Fibroblast of lung (primary cell): ENCODE data around the gene WWOX. TPM values are rescaled to one million over a fixed set of nuclear protein-coding genes. Genes with fewer than 3 reads are reported as not detected.

Experiments
- DNase-seq, 2 donors: peaks; one replicate each; pipeline versions ENCODE4 v3.0.0 to v3.0.0-alpha.2; 2010; ENCODE audit warnings: low read depth in 2 of 2
- H2AFZ ChIP-seq: 2 replicates; pipeline ENCODE4 v1.5.1; 2012; ENCODE audit warnings: low read length, control low read depth, inconsistent platforms
- H3K27ac ChIP-seq: 2 replicates; pipeline ENCODE4 v1.5.1; 2011; ENCODE audit warnings: low read length, control low read depth; ENCODE audit not compliant: insufficient read depth
- H3K27me3 ChIP-seq: 2 replicates; pipeline ENCODE4 v1.5.1; 2011; ENCODE audit warnings: mild to moderate bottlenecking, low read length; ENCODE audit not compliant: control insufficient read depth, insufficient read depth
- H3K36me3 ChIP-seq: 2 replicates; pipeline ENCODE4 v1.5.1; 2011; ENCODE audit warnings: low read length; ENCODE audit not compliant: control insufficient read depth, insufficient read depth
- H3K4me1 ChIP-seq: 2 replicates; pipeline ENCODE4 v1.5.1; 2011; ENCODE audit warnings: low read length; ENCODE audit not compliant: control insufficient read depth, insufficient read depth; ENCODE audit errors: extremely low read depth
- H3K4me2 ChIP-seq: 2 replicates; pipeline ENCODE4 v1.5.1; 2011; ENCODE audit warnings: low read length, control low read depth; ENCODE audit not compliant: insufficient read depth; ENCODE audit errors: extremely low read depth
- H3K4me3 ChIP-seq, 4 experiments: fragments of 200-600 bp in 1 of 4; sonication (generic) in 1 of 4; replicated peaks in 1 of 4; 2 replicates each; pipeline ENCODE4 v1.5.1; 2011 to 2016; ENCODE audit warnings: low read length in 4 of 4, low read depth in 3 of 4, mild to moderate bottlenecking in 3 of 4, control low read depth in 2 of 4, inconsistent platforms in 1 of 4, mixed read lengths in 1 of 4; ENCODE audit not compliant: insufficient read depth in 1 of 4; ENCODE audit errors: control extremely low read depth in 1 of 4
- H3K79me2 ChIP-seq: 2 replicates; pipeline ENCODE4 v1.5.1; 2012; ENCODE audit warnings: mild to moderate bottlenecking, low read length, inconsistent platforms; ENCODE audit not compliant: control insufficient read depth, insufficient read depth
- H3K9ac ChIP-seq: 2 replicates; pipeline ENCODE4 v1.5.1; 2011; ENCODE audit warnings: mild to moderate bottlenecking, low read length, control low read depth; ENCODE audit not compliant: insufficient read depth
- H3K9me3 ChIP-seq: 2 replicates; pipeline ENCODE4 v1.5.1; 2012; ENCODE audit warnings: low read depth, low read length; ENCODE audit not compliant: control insufficient read depth, insufficient read depth
- H4K20me1 ChIP-seq: 2 replicates; pipeline ENCODE4 v1.5.1; 2011; ENCODE audit warnings: low read length; ENCODE audit not compliant: control insufficient read depth, insufficient read depth; ENCODE audit errors: extremely low read depth
- EZH2 ChIP-seq: IDR thresholded peaks from 2 replicates; pipeline ENCODE4 v1.5.1; 2012; ENCODE audit warnings: low read length, control low read depth, mild to moderate bottlenecking; ENCODE audit errors: missing control alignments
- polyA plus RNA-seq, 2 donors: library from polyadenylated mRNA; depleted of rRNA in 1 of 2; stranded (reverse) in 1 of 2; unstranded in 1 of 2; fragments of >200 nt; gene quantifications; 2 replicates each; pipeline ENCODE4 v1.2.1, GENCODE V29; 2011 to 2012; ENCODE audit warnings: missing spikeins in 1 of 2
- total RNA-seq: library from RNA; depleted of rRNA; stranded (reverse); fragments of >200 nt; gene quantifications from 2 replicates; pipeline ENCODE4 v1.2.1, GENCODE V29; 2014
- TF ChIP-seq, protein P1 (sequence below), 2 donors: IDR thresholded peaks in 1 of 2; conservative IDR thresholded peaks in 1 of 2; 1 replicate in 1 of 2; 2 replicates in 1 of 2; pipeline ENCODE4 v1.5.1; 2011 to 2012; ENCODE audit warnings: low read length in 2 of 2, control low read depth in 1 of 2, inconsistent platforms in 1 of 2, low read depth in 1 of 2, mild to moderate bottlenecking in 1 of 2

Gene WWOX
- total and polyA plus RNA-seq, 2 donors (not counting 1 experiment from before 2014, with no cell fraction given), result 5.6 to 16.3 TPM

- Histone ChIP-seq H4K20me1 (no peaks in the 10 kb centered on the region), H3K27ac (no peak overlapping the region), H3K4me1 (no peaks in the 10 kb centered on the region), H3K27me3 (no peaks in the 10 kb centered on the region), H3K36me3 (no peaks in the 10 kb centered on the region), H3K79me2 (no peaks in the 10 kb centered on the region), H3K9me3 (no peaks in the 10 kb centered on the region), H3K4me2 (no peak overlapping the region), H3K4me3 (no peak overlapping the region), H2AFZ (no peak overlapping the region), H3K9ac (no peak overlapping the region)
- no peak for TF ChIP-seq EZH2
- TF ChIP-seq, protein P1, sequence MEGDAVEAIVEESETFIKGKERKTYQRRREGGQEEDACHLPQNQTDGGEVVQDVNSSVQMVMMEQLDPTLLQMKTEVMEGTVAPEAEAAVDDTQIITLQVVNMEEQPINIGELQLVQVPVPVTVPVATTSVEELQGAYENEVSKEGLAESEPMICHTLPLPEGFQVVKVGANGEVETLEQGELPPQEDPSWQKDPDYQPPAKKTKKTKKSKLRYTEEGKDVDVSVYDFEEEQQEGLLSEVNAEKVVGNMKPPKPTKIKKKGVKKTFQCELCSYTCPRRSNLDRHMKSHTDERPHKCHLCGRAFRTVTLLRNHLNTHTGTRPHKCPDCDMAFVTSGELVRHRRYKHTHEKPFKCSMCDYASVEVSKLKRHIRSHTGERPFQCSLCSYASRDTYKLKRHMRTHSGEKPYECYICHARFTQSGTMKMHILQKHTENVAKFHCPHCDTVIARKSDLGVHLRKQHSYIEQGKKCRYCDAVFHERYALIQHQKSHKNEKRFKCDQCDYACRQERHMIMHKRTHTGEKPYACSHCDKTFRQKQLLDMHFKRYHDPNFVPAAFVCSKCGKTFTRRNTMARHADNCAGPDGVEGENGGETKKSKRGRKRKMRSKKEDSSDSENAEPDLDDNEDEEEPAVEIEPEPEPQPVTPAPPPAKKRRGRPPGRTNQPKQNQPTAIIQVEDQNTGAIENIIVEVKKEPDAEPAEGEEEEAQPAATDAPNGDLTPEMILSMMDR (conservative IDR thresholded peaks at IDR 0.05 in 1 of 2, IDR thresholded peaks at IDR 0.05 in 1 of 2; ENCODE audit: low read depth in 1 of 2, low read length in 2 of 2), result no peak
- no peak for DNase-seq
Measured at GRCh38 chr16:78579020-78579419, 479.6 kb downstream of the WWOX start.

DNA sequence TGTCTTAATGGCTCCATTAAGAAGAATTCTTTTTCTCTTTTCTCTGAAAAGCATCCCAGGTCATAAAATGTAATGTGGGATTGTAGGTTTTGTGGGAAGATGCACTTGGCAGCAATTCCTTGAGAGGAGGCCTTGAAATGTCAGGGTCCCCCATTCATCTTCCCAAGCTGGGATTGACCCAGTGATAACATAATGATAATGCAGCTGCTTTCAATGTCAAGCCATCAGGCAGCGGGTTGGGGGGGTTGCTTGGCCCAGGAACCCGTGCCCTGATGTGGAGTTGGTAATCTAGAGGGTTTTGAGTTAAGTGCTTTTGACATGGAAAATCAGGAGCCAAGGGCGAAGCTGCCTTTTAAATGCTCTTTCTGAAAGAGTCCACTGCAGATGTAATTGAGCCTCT, 484.0 kb downstream of the WWOX start:
- no peaks in the 10 kb centered on the region for H3K27me3 ChIP-seq
- no peak overlapping the region for H2AFZ ChIP-seq
- no peak overlapping the region for H3K4me3 ChIP-seq
- H3K9ac ChIP-seq, result no peak overlapping the region
- H3K4me2 ChIP-seq, result no peak overlapping the region
- H4K20me1 ChIP-seq, result no peaks in the 10 kb centered on the region
- no peaks in the 10 kb centered on the region for H3K4me1 ChIP-seq
- no peak for DNase-seq
- no peaks in the 10 kb centered on the region for H3K36me3 ChIP-seq
- H3K79me2 ChIP-seq, result no peaks in the 10 kb centered on the region
- no peak overlapping the region for H3K27ac ChIP-seq
- TF ChIP-seq, protein P1 (conservative IDR thresholded peaks at IDR 0.05 in 1 of 2, IDR thresholded peaks at IDR 0.05 in 1 of 2; ENCODE audit: low read depth in 1 of 2, low read length in 2 of 2), result no peak
- TF ChIP-seq EZH2, result no peak
- no peaks in the 10 kb centered on the region for H3K9me3 ChIP-seq

- no peak for TF ChIP-seq EZH2
- TF ChIP-seq, protein P1 (conservative IDR thresholded peaks at IDR 0.05 in 1 of 2, IDR thresholded peaks at IDR 0.05 in 1 of 2; ENCODE audit: low read depth in 1 of 2, low read length in 2 of 2), result no peak
- Histone ChIP-seq H3K9me3 (no peaks in the 10 kb centered on the region), H2AFZ (no peak overlapping the region), H3K4me3 (no peak overlapping the region), H3K4me1 (no peaks in the 10 kb centered on the region), H3K36me3 (no peaks in the 10 kb centered on the region), H3K79me2 (no peaks in the 10 kb centered on the region), H3K9ac (no peak overlapping the region), H3K4me2 (no peak overlapping the region), H4K20me1 (no peaks in the 10 kb centered on the region), H3K27ac (no peak overlapping the region), H3K27me3 (no peaks in the 10 kb centered on the region)
- DNase-seq, result no peak
Measured at GRCh38 chr16:78584213-78584860, 484.9 kb downstream of the WWOX start.
